DND-41 (cell line): Measurements from ENCODE around the gene OVOL1.

Experiments
- ATAC-seq: fragments of 200-7000 bp; cut with Tn5 transposase; 3 replicates; pipeline ENCODE4 v1.9.1; 2021; ENCODE audit warnings: low read depth; ENCODE audit not compliant: insufficient read depth
- DNase-seq: peaks from one replicate; pipeline ENCODE4 v3.0.0-alpha.2; 2020
- H2AFZ ChIP-seq: 2 replicates; pipeline ENCODE4 v1.6.0; 2012; ENCODE audit warnings: low read depth, low read length
- H3K27ac ChIP-seq: 2 replicates; pipeline ENCODE4 v1.5.1; 2012; ENCODE audit warnings: low read length, inconsistent platforms
- H3K27me3 ChIP-seq: fragments of 200-600 bp; sonication (generic); 2 replicates; pipeline ENCODE4 v1.6.0; 2012; ENCODE audit warnings: low read length, mild to moderate bottlenecking, inconsistent platforms; ENCODE audit not compliant: insufficient read depth, poor library complexity
- H3K36me3 ChIP-seq: 2 replicates; pipeline ENCODE4 v1.5.1; 2012; ENCODE audit warnings: low read length, inconsistent platforms; ENCODE audit not compliant: insufficient read depth
- H3K4me1 ChIP-seq: 2 replicates; pipeline ENCODE4 v1.5.1; 2012; ENCODE audit warnings: mild to moderate bottlenecking, low read length; ENCODE audit not compliant: insufficient read depth
- H3K4me2 ChIP-seq: 2 replicates; pipeline ENCODE4 v1.6.0; 2012; ENCODE audit warnings: mild to moderate bottlenecking, moderate library complexity, low read length, inconsistent platforms; ENCODE audit not compliant: insufficient read depth
- H3K4me3 ChIP-seq, 2 experiments: fragments of 200-600 bp in 1 of 2; shearing (Covaris generic) in 1 of 2; 2 replicates each; pipeline ENCODE4 v1.5.1; 2012 to 2016; ENCODE audit warnings: inconsistent platforms in 2 of 2, low read length in 2 of 2, mild to moderate bottlenecking in 2 of 2, low read depth in 1 of 2, moderate library complexity in 1 of 2
- H3K79me2 ChIP-seq: 2 replicates; pipeline ENCODE4 v1.6.0; 2012; ENCODE audit warnings: low read length, inconsistent platforms; ENCODE audit not compliant: insufficient read depth
- H3K9ac ChIP-seq: 2 replicates; pipeline ENCODE4 v1.6.0; 2012; ENCODE audit warnings: low read depth, mild to moderate bottlenecking, inconsistent platforms, low read length, moderate library complexity
- H3K9me3 ChIP-seq: 2 replicates; pipeline ENCODE4 v1.5.1; 2012; ENCODE audit warnings: low read length, moderate library complexity, mild to moderate bottlenecking, inconsistent platforms; ENCODE audit not compliant: insufficient read depth, severe bottlenecking
- H4K20me1 ChIP-seq: 2 replicates; pipeline ENCODE4 v1.6.0; 2012; ENCODE audit warnings: low read length; ENCODE audit not compliant: insufficient read depth
- EZH2 ChIP-seq: IDR thresholded peaks from 3 replicates; pipeline ENCODE4 v1.6.1; 2012; ENCODE audit warnings: borderline replicate concordance, low read depth, mild to moderate bottlenecking, moderate library complexity, low read length, inconsistent platforms; ENCODE audit not compliant: severe bottlenecking
- TF ChIP-seq, protein P1 (sequence below): IDR thresholded peaks from 2 replicates; pipeline ENCODE4 v1.5.1; 2012; ENCODE audit warnings: borderline replicate concordance, low read length, moderate library complexity, mild to moderate bottlenecking; ENCODE audit not compliant: poor library complexity, severe bottlenecking; ENCODE audit errors: extremely low read depth

OVOL1 gene

DNA sequence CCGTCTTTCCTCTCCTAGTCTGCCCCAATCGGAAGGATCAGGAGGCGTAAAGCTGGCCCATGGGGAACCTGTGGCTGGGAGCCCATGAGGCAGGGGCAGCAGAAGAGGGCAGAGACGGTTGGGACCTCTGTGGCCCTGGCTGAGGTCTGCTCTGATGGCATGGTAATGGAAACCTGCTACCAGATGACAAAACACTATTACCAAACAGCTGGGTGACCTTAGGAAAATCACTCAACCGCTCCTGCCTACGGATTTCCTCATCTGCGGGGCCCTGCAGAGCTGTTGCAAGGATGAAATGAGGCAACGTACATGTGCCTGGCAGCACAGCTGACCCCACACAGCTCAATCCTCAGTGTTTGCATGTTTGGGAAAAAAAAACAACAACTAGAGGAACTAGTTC is 10.7 kb upstream of the OVOL1 start:
- H3K27me3 ChIP-seq = no peaks in the 10 kb centered on the region
- H4K20me1 ChIP-seq = peaks cover 40% of the 10 kb centered on the region
- H3K79me2 ChIP-seq = peaks cover 19% of the 10 kb centered on the region
- H3K36me3 ChIP-seq = peaks cover 32% of the 10 kb centered on the region
- no peak overlapping the region for H3K4me3 ChIP-seq
- no peak overlapping the region for H3K27ac ChIP-seq
- H3K9ac ChIP-seq = no peak overlapping the region
- no peak overlapping the region for H3K4me2 ChIP-seq
- H3K9me3 ChIP-seq = no peaks in the 10 kb centered on the region
- H2AFZ ChIP-seq = no peak overlapping the region
- no peak for TF ChIP-seq EZH2
- TF ChIP-seq, protein P1, sequence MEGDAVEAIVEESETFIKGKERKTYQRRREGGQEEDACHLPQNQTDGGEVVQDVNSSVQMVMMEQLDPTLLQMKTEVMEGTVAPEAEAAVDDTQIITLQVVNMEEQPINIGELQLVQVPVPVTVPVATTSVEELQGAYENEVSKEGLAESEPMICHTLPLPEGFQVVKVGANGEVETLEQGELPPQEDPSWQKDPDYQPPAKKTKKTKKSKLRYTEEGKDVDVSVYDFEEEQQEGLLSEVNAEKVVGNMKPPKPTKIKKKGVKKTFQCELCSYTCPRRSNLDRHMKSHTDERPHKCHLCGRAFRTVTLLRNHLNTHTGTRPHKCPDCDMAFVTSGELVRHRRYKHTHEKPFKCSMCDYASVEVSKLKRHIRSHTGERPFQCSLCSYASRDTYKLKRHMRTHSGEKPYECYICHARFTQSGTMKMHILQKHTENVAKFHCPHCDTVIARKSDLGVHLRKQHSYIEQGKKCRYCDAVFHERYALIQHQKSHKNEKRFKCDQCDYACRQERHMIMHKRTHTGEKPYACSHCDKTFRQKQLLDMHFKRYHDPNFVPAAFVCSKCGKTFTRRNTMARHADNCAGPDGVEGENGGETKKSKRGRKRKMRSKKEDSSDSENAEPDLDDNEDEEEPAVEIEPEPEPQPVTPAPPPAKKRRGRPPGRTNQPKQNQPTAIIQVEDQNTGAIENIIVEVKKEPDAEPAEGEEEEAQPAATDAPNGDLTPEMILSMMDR = no peak
- DNase-seq (peak; percentile 2), ATAC-seq (no peak)
- H3K4me1 ChIP-seq = peaks cover 18% of the 10 kb centered on the region

DNA sequence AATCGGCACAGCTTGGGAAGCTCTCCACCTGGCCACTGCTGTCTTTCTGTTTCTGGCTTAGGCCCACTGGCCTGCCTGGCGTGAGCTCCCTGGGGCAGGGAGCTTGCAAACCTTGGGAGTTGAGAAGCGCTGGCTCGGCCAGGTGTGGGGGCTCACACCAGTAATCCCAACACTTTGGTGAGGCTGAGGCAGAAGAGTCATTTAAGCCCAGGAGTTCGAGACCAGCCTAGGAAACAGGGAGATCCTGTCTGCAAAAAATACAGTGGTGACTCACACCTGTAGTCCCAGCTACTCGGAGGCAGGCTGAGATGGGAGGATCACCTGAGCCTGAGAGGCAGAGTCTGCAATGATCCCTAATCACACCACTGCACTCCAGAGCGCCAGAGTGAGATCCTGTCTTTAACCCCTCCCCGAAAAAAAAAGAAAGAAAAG is 10.1 kb upstream of the OVOL1 start:
- no peak for DNase-seq
- no peak overlapping the region for H3K4me3 ChIP-seq

DNA sequence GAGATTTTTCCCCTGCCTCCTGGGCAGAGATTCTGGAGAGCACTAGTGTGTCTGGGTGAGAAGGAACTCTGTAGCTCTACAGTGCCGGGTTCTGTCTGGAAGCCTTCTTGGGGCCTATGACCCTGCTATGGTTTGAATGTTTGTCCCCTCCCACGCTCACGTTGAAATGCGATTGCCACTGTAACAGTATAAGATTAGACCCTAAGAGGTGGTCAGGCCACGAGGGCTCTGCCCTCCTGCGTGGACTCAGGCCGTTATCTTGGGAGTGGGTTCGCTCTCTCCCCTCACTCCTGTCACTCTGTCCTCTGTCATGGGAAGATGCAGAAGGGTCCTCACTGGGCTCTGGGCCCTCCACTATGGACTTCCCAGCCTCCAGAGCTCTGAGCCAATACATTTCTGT is 9.6 kb upstream of the OVOL1 start:
- H3K4me1 ChIP-seq = peaks cover 26% of the 10 kb centered on the region

More for the DNA sequence above, 10.1 kb upstream of the OVOL1 start:
- TF ChIP-seq, protein P1 = no peak
- TF ChIP-seq EZH2 = no peak
- Histone ChIP-seq H3K79me2 (peaks cover 19% of the 10 kb centered on the region), H3K4me2 (no peak overlapping the region), H3K27ac (no peak overlapping the region), H3K9me3 (no peaks in the 10 kb centered on the region), H3K9ac (no peak overlapping the region), H4K20me1 (peaks cover 40% of the 10 kb centered on the region), H3K4me1 (peaks cover 23% of the 10 kb centered on the region), H3K36me3 (peaks cover 32% of the 10 kb centered on the region), H2AFZ (no peak overlapping the region), H3K27me3 (no peaks in the 10 kb centered on the region)
- ATAC-seq = no peak

More for the DNA sequence above, 9.6 kb upstream of the OVOL1 start:
- no peak overlapping the region for H3K9ac ChIP-seq
- DNase-seq = no peak
- no peaks in the 10 kb centered on the region for H3K27me3 ChIP-seq
- no peaks in the 10 kb centered on the region for H3K9me3 ChIP-seq
- H3K4me3 ChIP-seq = no peak overlapping the region
- ATAC-seq = no peak
- no peak overlapping the region for H3K27ac ChIP-seq
- peaks cover 32% of the 10 kb centered on the region for H3K36me3 ChIP-seq
- no peak overlapping the region for H3K4me2 ChIP-seq
- peaks cover 19% of the 10 kb centered on the region for H3K79me2 ChIP-seq
- H4K20me1 ChIP-seq = peaks cover 40% of the 10 kb centered on the region
- TF ChIP-seq, protein P1 = no peak
- no peak for TF ChIP-seq EZH2
- no peak overlapping the region for H2AFZ ChIP-seq
